ENCODE data around the gene LMX1B.

The LMX1B gene

DNA sequence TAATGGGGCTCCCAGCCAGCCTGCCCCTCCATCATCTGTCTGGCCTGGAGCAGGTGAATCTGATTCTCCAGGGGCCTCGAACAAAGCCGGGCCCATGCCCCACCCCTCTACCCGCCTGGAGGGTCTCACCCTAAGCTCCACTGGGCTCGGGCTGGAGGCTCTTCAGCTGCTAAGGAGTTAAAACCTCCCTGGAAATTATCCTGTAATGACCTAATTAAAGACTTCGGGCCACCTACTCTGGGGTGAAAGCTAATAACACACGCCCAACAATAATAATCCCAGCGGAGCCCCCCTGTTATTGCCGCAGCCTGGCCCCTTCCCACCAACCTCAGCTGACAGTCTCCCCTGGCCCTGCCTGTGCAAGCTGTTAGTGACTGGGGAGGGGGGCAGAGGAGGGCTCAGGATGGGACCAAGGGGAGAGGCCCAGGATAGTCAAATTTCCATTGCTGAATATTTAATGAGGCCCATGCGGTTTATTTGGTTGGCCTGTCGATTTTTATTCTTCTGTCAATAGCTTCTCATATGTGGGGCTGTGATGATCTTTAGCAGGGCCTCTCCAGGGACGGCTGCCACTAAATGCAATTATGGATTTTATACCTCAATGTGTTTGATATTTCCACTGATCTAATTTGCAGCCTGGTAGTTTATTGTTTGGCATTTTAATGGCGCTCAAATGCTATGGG, 25.7 kb downstream of the LMX1B start:
- Histone ChIP-seq H3K27ac (no peak overlapping the region), H3K27me3 (peaks cover 0 to 82% of the 10 kb centered on the region in 2 donors), H3K4me3 (no peak overlapping the region), H3K36me3 (no peaks in the 10 kb centered on the region), H3K4me1 (peaks cover 0 to 12% (median 3%) of the 10 kb centered on the region in 4 donors), H3K9me3 (no peaks in the 10 kb centered on the region)
- TF ChIP-seq, protein P1, sequence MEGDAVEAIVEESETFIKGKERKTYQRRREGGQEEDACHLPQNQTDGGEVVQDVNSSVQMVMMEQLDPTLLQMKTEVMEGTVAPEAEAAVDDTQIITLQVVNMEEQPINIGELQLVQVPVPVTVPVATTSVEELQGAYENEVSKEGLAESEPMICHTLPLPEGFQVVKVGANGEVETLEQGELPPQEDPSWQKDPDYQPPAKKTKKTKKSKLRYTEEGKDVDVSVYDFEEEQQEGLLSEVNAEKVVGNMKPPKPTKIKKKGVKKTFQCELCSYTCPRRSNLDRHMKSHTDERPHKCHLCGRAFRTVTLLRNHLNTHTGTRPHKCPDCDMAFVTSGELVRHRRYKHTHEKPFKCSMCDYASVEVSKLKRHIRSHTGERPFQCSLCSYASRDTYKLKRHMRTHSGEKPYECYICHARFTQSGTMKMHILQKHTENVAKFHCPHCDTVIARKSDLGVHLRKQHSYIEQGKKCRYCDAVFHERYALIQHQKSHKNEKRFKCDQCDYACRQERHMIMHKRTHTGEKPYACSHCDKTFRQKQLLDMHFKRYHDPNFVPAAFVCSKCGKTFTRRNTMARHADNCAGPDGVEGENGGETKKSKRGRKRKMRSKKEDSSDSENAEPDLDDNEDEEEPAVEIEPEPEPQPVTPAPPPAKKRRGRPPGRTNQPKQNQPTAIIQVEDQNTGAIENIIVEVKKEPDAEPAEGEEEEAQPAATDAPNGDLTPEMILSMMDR (IDR thresholded peaks at IDR 0.05) = no peak
- no peak for DNase-seq
- intact Hi-C loops (cut with DNase I; ENCODE audit: low total_unique reads) = no loop called here

DNA sequence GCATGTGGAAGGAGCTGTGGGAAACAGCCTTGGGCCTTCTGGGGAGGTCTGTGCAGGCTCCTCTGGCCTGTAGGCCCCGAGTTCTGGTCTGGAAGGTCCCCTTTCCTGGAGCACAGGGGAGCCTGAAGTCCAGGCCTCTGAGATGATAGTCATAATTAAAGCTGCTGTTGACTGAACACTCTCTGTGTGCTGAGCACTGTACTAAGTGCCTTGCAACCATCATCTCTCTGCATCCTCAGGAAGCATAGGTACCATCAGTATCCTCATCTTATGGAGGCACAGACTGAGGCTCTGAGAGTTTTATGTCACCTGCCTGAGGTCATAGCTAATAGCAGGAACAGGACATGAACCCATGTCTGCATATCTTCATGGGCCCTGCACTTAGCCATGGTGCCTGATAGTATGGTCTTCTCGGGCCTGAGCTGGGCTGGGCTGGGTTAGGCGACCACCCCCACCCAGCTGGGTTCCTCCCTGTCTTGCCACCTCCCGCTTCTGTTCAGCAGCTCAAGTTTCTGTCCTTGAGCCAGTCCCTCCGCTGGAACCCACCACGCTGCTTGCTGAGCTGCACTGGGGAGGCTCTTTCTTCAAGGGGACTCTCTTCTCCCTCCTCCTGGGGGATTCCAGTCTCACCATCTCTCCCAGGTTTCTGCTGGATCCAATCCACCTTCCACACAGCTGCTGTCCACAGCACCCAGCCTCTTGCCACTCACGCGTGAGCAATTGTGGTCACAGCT, 27.6 kb downstream of the LMX1B start:
- H3K36me3 ChIP-seq = no peaks in the 10 kb centered on the region
- no peaks in the 10 kb centered on the region for H3K9me3 ChIP-seq
- peaks cover 0 to 12% (median 3%) of the 10 kb centered on the region in 4 donors for H3K4me1 ChIP-seq
- H3K27me3 ChIP-seq = peaks cover 0 to 85% of the 10 kb centered on the region in 2 donors
- intact Hi-C loops (cut with DNase I; ENCODE audit: low total_unique reads) = no loop called here
- no peak for DNase-seq
- no peak overlapping the region for H3K4me3 ChIP-seq
- no peak overlapping the region for H3K27ac ChIP-seq
- TF ChIP-seq, protein P1 (IDR thresholded peaks at IDR 0.05) = no peak

GRCh38 chr9:126642010-126642744, 28.4 kb downstream of the LMX1B start:
- Histone ChIP-seq H3K36me3 (no peaks in the 10 kb centered on the region), H3K9me3 (no peaks in the 10 kb centered on the region), H3K27ac (no peak overlapping the region), H3K4me1 (peaks cover 0 to 12% (median 3%) of the 10 kb centered on the region in 4 donors), H3K27me3 (peaks cover 0 to 79% of the 10 kb centered on the region in 2 donors), H3K4me3 (no peak overlapping the region)
- DNase-seq = no peak
- TF ChIP-seq, protein P1 (IDR thresholded peaks at IDR 0.05) = no peak
- intact Hi-C loops (cut with DNase I; ENCODE audit: low total_unique reads) = no loop called here

GRCh38 chr9:126642839-126643238, 29.1 kb downstream of the LMX1B start:
- H3K27me3 ChIP-seq = peaks cover 0 to 79% of the 10 kb centered on the region in 2 donors
- H3K9me3 ChIP-seq = no peaks in the 10 kb centered on the region
- no peak overlapping the region for H3K4me3 ChIP-seq
- intact Hi-C loops (cut with DNase I; ENCODE audit: low total_unique reads) = no loop called here
- no peak for DNase-seq
- TF ChIP-seq, protein P1 (IDR thresholded peaks at IDR 0.05) = no peak
- H3K36me3 ChIP-seq = no peaks in the 10 kb centered on the region
- H3K27ac ChIP-seq = no peak overlapping the region
- peaks cover 0 to 12% (median 3%) of the 10 kb centered on the region in 4 donors for H3K4me1 ChIP-seq

GRCh38 chr9:126643945-126644527, 30.3 kb downstream of the LMX1B start:
- H3K4me1 ChIP-seq = peaks cover 0 to 5% (median 0%) of the 10 kb centered on the region in 4 donors
- H3K27ac ChIP-seq = no peak overlapping the region
- no peaks in the 10 kb centered on the region for H3K9me3 ChIP-seq
- peaks cover 0 to 79% of the 10 kb centered on the region in 2 donors for H3K27me3 ChIP-seq
- TF ChIP-seq, protein P1 (IDR thresholded peaks at IDR 0.05) = no peak
- no peaks in the 10 kb centered on the region for H3K36me3 ChIP-seq
- no peak for DNase-seq
- no peak overlapping the region for H3K4me3 ChIP-seq
- intact Hi-C loops (cut with DNase I; ENCODE audit: low total_unique reads) = no loop called here
